ENCODE measurements around the gene RRP9. TPM values are rescaled to one million over a fixed set of nuclear protein-coding genes. Genes with fewer than 3 reads are reported as not detected.

The RRP9 gene
- total and polyA plus RNA-seq, 12 donors: 13.4 to 39.8 (median 20.5) TPM

GRCh38 chr3:51947215-51947900 lies 5.7 kb upstream of the RRP9 start:
- Histone ChIP-seq H3K4me3 (no peak overlapping the region), H3K27ac (no peak overlapping the region), H3K4me1 (replicated peaks in 1 of 2) (peaks cover 10% of the 10 kb centered on the region in 2 donors), H3K9me3 (replicated peaks in 1 of 3) (no peaks in the 10 kb centered on the region), H3K27me3 (no peaks in the 10 kb centered on the region), H3K36me3 (replicated peaks in 1 of 2) (peaks cover 0 to 30% of the 10 kb centered on the region in 2 donors)
- peak in 2 of 7 donors; percentile 4 to 17 for DNase-seq
- intact Hi-C loops (cut with DNase I): loop anchor here in 1 of 2 donors (10.0 kb wide), 1 partner anchor 47 kb away; the partner anchor contains the start of gene RPL29
- TF ChIP-seq POLR2A (IDR thresholded peaks at IDR 0.05): no peak
- TF ChIP-seq CTCF (IDR thresholded peaks at IDR 0.05): no peak
- 78 to 82% (median 79%) methylated on average over 13 of the region's 13 CpGs for WGBS, 4 donors

DNA sequence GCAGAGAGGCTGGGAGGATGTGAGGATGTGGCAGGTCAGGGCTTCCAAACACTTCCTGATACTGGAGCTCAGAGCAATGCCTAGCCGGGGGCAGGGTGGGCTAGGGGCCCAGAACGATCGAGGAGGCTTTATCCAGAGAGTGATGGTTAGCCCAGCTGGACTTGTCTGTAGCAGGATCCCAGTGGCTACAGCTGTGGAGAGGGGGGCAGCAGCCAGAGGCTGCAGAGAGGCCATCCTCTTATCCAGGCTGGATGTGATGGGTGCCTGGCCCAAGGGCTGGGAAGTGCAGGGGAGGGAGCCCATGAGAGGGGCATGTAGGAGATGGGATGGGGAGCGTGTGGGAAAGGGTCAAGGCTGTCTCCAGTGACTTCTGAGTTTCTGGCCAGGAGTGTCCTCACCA lies 5.1 kb upstream of the RRP9 start:
- no peak overlapping the region for H3K4me3 ChIP-seq
- peaks cover 0 to 30% of the 10 kb centered on the region in 2 donors for H3K36me3 ChIP-seq (replicated peaks in 1 of 2)
- peaks cover 11 to 12% of the 10 kb centered on the region in 2 donors for H3K4me1 ChIP-seq (replicated peaks in 1 of 2)
- intact Hi-C loops (cut with DNase I): loop anchor here in 1 of 2 donors (10.0 kb wide), 1 partner anchor 48 kb away; the partner anchor contains the start of gene RPL29
- H3K27me3 ChIP-seq: no peaks in the 10 kb centered on the region
- TF ChIP-seq POLR2A (IDR thresholded peaks at IDR 0.05): no peak
- no peak for TF ChIP-seq CTCF (IDR thresholded peaks at IDR 0.05)
- no peaks in the 10 kb centered on the region for H3K9me3 ChIP-seq (replicated peaks in 1 of 3)
- peak in 1 of 7 donors; percentile 4 for DNase-seq
- H3K27ac ChIP-seq: no peak overlapping the region
- 73 to 95% (median 84%) methylated on average over 3 to 4 of the region's 4 CpGs for WGBS, 4 donors

DNA sequence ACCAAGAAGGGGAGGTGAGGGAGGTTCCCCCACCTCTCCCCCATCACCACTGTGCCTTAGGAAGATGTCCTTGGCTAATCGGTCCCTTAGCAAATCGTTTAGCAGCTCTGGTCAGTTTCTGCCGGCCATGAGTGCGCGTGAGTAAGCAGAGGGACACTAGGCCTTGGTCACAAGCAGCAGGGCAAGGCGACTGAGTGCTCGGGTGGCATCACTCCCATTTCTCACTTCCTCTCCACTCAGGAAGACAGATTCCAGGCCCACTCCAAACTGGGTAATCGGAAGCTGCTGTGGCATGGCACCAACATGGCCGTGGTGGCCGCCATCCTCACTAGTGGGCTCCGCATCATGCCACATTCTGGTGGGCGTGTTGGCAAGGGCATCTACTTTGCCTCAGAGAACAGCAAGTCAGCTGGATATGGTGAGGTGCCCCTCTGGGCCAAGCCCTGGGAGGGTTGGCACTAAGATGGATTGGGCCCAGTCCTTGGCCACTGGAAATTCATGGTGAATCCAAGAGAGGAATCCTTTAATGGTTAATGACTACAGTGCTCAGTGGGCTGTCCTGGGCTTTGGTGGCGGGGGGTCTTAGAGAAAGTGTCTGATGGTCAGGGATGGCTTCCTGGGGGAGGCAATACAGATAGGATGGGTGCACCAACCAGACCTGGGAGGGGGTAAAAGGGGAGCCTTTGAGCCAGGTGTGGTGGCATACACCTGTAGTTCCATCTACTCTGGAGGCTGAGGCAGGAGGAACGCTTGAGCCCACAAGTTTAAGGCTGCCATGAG lies 4.4 kb upstream of the RRP9 start:
- DNase-seq: peak in 1 of 7 donors; percentile 4
- intact Hi-C loops (cut with DNase I): loop anchor here in 1 of 2 donors (10.0 kb wide), 1 partner anchor 49 kb away; the partner anchor contains the start of gene RPL29
- Histone ChIP-seq H3K4me1 (replicated peaks in 1 of 2) (peaks cover 13 to 14% of the 10 kb centered on the region in 2 donors), H3K27ac (no peak overlapping the region), H3K4me3 (no peak overlapping the region), H3K36me3 (replicated peaks in 1 of 2) (peaks cover 0 to 30% of the 10 kb centered on the region in 2 donors), H3K9me3 (replicated peaks in 1 of 3) (no peaks in the 10 kb centered on the region), H3K27me3 (no peaks in the 10 kb centered on the region)
- TF ChIP-seq CTCF (IDR thresholded peaks at IDR 0.05) (no peak), POLR2A (IDR thresholded peaks at IDR 0.05) (no peak)
- WGBS, 4 donors: 88 to 93% (median 91%) methylated on average over 13 to 14 of the region's 14 CpGs

Measured in adrenal gland (tissue), 12 donors.